Kidney epithelial cell (primary cell): ENCODE results near the gene C1orf159. TPM values are rescaled to one million over a fixed set of nuclear protein-coding genes. Genes with fewer than 3 reads are reported as not detected.

ENCODE experiments used
- DNase-seq: peaks from one replicate; pipeline ENCODE4 v3.0.0-alpha.2; 2010; ENCODE audit warnings: low read depth
- H3K27me3 ChIP-seq: 2 replicates; pipeline ENCODE4 v1.6.0; 2011; ENCODE audit warnings: low read length; ENCODE audit not compliant: control insufficient read depth, insufficient read depth
- H3K36me3 ChIP-seq: 2 replicates; pipeline ENCODE4 v1.5.1; 2011; ENCODE audit warnings: low read length; ENCODE audit not compliant: control insufficient read depth, insufficient read depth
- H3K4me3 ChIP-seq: 2 replicates; pipeline ENCODE4 v1.5.1; 2011; ENCODE audit warnings: low read depth, mild to moderate bottlenecking, control low read depth, low read length
- total RNA-seq: library from RNA; depleted of rRNA; stranded (reverse); fragments of >200 nt; gene quantifications from 2 replicates; pipeline ENCODE4 v1.2.3, GENCODE V29; 2015
- TF ChIP-seq, protein P1 (sequence below): IDR thresholded peaks from 2 replicates; pipeline ENCODE4 v1.5.1; 2011; ENCODE audit warnings: mild to moderate bottlenecking, moderate library complexity, low read length, control low read depth, inconsistent platforms; ENCODE audit not compliant: insufficient read depth, poor library complexity, severe bottlenecking

Gene C1orf159
- total RNA-seq, 1 donor from 2014 or later: 20.3 TPM

DNA sequence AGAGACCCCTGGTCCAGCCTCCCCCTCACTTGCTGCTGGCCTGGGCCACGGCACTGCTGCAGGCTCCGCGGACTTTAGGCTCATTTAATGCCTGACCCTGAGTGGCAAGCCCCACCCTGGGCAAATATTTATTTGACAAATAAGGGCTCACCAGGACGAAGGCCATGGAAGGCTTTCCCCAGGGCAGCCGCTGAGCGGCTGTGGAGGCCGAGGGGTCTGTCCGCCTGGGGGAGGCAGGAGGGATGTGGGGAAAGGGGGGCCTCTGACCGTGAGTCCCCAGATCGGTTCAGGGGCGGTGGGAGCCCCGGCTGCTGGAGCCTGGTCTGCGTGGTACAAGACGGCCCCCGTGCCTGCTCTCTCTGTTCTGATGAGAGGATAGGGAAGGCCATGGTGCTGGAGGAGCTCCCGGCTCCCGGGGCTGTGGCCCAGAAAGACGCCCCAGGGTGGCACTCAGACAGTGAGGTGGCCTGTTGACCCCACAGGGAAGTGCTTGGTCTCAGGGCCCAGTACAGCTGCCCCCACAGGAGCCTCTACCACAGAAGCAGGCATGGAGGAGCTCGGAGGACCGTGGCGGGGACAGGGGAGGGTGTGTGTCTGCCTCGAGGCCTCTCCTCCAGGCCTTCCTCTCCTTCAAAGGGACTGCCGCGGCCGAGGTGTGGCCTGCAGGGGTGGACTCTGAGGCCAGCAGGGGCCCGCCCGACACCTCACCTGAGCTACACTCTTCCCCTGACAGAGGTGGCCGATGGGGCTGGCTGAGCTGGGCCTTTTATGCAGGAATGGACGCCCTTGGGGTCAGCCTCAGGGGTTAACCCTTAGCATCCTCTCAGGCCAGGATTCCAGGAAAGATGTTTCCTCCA, 9.1 kb upstream of the C1orf159 start:
- H3K36me3 ChIP-seq: no peaks in the 10 kb centered on the region
- H3K27me3 ChIP-seq: peaks cover 4% of the 10 kb centered on the region
- TF ChIP-seq, protein P1, sequence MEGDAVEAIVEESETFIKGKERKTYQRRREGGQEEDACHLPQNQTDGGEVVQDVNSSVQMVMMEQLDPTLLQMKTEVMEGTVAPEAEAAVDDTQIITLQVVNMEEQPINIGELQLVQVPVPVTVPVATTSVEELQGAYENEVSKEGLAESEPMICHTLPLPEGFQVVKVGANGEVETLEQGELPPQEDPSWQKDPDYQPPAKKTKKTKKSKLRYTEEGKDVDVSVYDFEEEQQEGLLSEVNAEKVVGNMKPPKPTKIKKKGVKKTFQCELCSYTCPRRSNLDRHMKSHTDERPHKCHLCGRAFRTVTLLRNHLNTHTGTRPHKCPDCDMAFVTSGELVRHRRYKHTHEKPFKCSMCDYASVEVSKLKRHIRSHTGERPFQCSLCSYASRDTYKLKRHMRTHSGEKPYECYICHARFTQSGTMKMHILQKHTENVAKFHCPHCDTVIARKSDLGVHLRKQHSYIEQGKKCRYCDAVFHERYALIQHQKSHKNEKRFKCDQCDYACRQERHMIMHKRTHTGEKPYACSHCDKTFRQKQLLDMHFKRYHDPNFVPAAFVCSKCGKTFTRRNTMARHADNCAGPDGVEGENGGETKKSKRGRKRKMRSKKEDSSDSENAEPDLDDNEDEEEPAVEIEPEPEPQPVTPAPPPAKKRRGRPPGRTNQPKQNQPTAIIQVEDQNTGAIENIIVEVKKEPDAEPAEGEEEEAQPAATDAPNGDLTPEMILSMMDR: no peak
- H3K4me3 ChIP-seq: no peak overlapping the region
- DNase-seq: no peak

- no peak for DNase-seq
Observed at GRCh38 chr1:1124508-1124785, 8.6 kb upstream of the C1orf159 start.

DNA sequence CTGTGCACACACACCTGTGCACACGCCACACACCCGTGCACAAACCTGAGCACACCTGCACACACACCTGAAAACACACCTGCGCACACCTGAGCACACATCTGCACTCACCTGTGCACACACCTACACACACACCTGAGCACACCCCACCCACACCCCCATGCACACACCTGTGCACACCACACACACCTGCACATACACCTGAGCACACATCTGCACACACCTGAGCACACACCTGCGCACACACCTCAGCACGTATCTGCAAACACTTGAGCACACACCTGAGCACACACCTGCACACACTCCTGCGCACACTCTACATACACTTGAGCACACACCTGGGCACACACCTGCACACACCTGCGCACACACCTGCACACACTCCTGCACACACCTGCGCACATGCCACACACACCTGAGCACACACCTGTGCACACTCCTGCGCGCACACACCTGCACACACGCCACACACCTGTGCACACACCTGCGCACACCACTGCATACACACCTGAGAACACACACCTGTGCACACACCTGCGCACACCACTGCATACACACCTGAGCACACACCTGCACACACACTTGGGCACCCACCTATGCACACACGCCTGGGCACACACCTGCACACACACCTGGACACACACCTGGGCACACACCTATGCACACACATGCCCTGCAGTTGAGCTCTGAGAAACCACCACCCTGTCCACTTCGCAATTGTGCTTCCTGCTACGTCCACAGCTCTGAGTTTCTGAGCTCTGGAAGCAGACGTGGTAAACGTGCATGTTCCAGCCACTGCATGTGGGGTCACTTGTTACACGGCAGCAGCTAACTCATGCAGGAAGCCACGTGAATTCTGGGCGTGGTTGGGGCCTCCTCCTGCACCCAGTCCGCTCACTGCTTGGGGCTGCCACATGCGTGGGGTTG, 8.0 kb upstream of the C1orf159 start:
- TF ChIP-seq, protein P1: no peak
- H3K4me3 ChIP-seq: no peak overlapping the region
- no peak for DNase-seq
- no peaks in the 10 kb centered on the region for H3K36me3 ChIP-seq
- peaks cover 7% of the 10 kb centered on the region for H3K27me3 ChIP-seq

More at GRCh38 chr1:1124508-1124785, 8.6 kb upstream of the C1orf159 start:
- Histone ChIP-seq H3K36me3 (no peaks in the 10 kb centered on the region), H3K27me3 (peaks cover 6% of the 10 kb centered on the region), H3K4me3 (no peak overlapping the region)
- TF ChIP-seq, protein P1: no peak

DNA sequence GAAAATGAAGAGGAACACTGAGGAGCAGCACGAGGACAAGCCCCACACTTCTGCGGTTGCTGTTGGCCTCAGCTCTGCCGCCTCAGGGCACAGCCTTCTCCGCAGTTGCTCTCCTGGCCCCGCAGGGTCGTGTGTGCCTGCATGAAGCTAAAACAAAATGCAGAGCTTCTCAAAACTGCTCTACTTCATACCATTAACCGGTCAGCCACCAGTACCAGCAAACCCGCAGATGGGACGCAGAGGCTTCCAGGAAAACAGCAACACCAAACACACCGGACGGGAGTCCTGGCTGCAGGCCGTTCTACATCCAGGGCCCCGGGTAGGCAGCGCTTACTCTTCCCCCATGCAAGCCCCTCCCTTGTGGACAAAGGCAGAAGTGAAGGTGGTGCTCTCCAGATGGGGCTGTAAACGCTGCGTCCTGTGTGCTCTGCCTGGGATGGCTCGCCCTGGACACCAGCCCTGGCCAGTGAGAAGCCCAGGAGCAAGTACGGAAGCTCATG, 7.1 kb upstream of the C1orf159 start:
- no peak for DNase-seq
- no peaks in the 10 kb centered on the region for H3K36me3 ChIP-seq
- TF ChIP-seq, protein P1: no peak
- H3K4me3 ChIP-seq: no peak overlapping the region
- peaks cover 11% of the 10 kb centered on the region for H3K27me3 ChIP-seq

GRCh38 chr1:1122078-1122811, 6.4 kb upstream of the C1orf159 start:
- Histone ChIP-seq H3K4me3 (no peak overlapping the region), H3K27me3 (peaks cover 19% of the 10 kb centered on the region), H3K36me3 (no peaks in the 10 kb centered on the region)
- TF ChIP-seq, protein P1: peak; percentile 94
- no peak for DNase-seq
